OCI-LY7 (cell line): ENCODE results near the gene COP1. TPM values are rescaled to one million over a fixed set of nuclear protein-coding genes. Genes with fewer than 3 reads are reported as not detected.

Experiments
- BruUV-seq: library from RNA; stranded (reverse); fragments of 400-500 nt; replicated peaks from 2 replicates; lab custom pipeline; 2021; lab: Mats Ljungman, UMichigan
- CTCF ChIA-PET: fragments of 300-600 bp; sonication (Branson Sonifier 250); formaldehyde crosslinking; loops from one replicate; lab custom pipeline; 2022; ENCODE audit warnings: antibody characterized with exemption; ENCODE audit not compliant: unreplicated experiment; lab: Charles Lee
- POLR2A ChIA-PET: fragments of 300-600 bp; sonication (Branson Sonifier 250); formaldehyde crosslinking; loops from one replicate; lab custom pipeline; 2022; ENCODE audit warnings: antibody characterized with exemption; lab: Charles Lee
- DNase-seq: peaks from one replicate; pipeline ENCODE4 v3.0.0-alpha.2; 2015; ENCODE audit warnings: low spot score
- H2AFZ ChIP-seq: fragments of 200-600 bp; sonication (generic), shearing (Covaris generic); 2 replicates; pipeline ENCODE4 v1.6.1; 2014; ENCODE audit warnings: mild to moderate bottlenecking, antibody characterized with exemption, low read length, moderate library complexity
- H3K27ac ChIP-seq: fragments of 200-600 bp; sonication (generic); 2 replicates; pipeline ENCODE4 v1.5.1; 2014; ENCODE audit warnings: mixed run types, low read depth, mild to moderate bottlenecking, moderate library complexity, low read length, inconsistent platforms; ENCODE audit not compliant: poor library complexity, severe bottlenecking
- H3K36me3 ChIP-seq: fragments of 200-600 bp; sonication (generic); 2 replicates; pipeline ENCODE4 v1.6.1; 2014; ENCODE audit warnings: mild to moderate bottlenecking, antibody characterized with exemption, low read length, moderate library complexity, mixed read lengths; ENCODE audit not compliant: insufficient read depth
- H3K4me1 ChIP-seq: fragments of 200-600 bp; sonication (generic); 2 replicates; pipeline ENCODE4 v1.5.1; 2014; ENCODE audit warnings: mild to moderate bottlenecking, low read length; ENCODE audit not compliant: insufficient read depth, poor library complexity, severe bottlenecking
- H3K4me2 ChIP-seq: fragments of 200-600 bp; sonication (generic); 2 replicates; pipeline ENCODE4 v1.6.1; 2014; ENCODE audit warnings: mild to moderate bottlenecking, low read length
- H3K4me3 ChIP-seq: fragments of 200-600 bp; sonication (generic); 2 replicates; pipeline ENCODE4 v1.5.1; 2014; ENCODE audit warnings: mild to moderate bottlenecking, low read depth, low read length; ENCODE audit not compliant: poor library complexity, severe bottlenecking
- H3K79me2 ChIP-seq: fragments of 200-600 bp; sonication (generic); 2 replicates; pipeline ENCODE4 v1.6.1; 2016; ENCODE audit warnings: low read depth, mild to moderate bottlenecking, low read length, moderate library complexity, mixed read lengths; ENCODE audit not compliant: insufficient read depth
- H3K9me2 ChIP-seq: fragments of 200-600 bp; sonication (generic); 2 replicates; pipeline ENCODE4 v1.6.1; 2016; ENCODE audit warnings: mild to moderate bottlenecking, low read length, mixed read lengths; ENCODE audit not compliant: insufficient read depth
- H3K9me3 ChIP-seq: fragments of 200-600 bp; sonication (generic); 2 replicates; pipeline ENCODE4 v1.6.1; 2014; ENCODE audit warnings: mild to moderate bottlenecking, mixed run types, low read length, mixed read lengths
- H4K20me1 ChIP-seq: fragments of 200-600 bp; sonication (generic); 2 replicates; pipeline ENCODE4 v1.6.1; 2014; ENCODE audit warnings: mild to moderate bottlenecking, antibody characterized with exemption, low read length, moderate library complexity, mixed read lengths; ENCODE audit not compliant: insufficient read depth
- CTCF ChIP-seq: fragments of 200-600 bp; sonication (generic); conservative IDR thresholded peaks from 2 replicates; pipeline ENCODE4 v1.5.1; 2014; ENCODE audit warnings: mild to moderate bottlenecking, antibody characterized with exemption, low read length, moderate library complexity, mixed read lengths
- EZH2phosphoT487 ChIP-seq: fragments of 200-600 bp; sonication (generic); IDR thresholded peaks from 2 replicates; pipeline ENCODE4 v1.6.1; 2018; ENCODE audit warnings: low read depth, borderline replicate concordance, mild to moderate bottlenecking, mixed run types, antibody characterized with exemption, low read length, moderate library complexity, mixed read lengths
- intact Hi-C: fragments of 100-400 bp; cut with micrococcal nuclease; formaldehyde crosslinking; loops from one replicate; pipeline ENCODE4 v1.10.0; 2022; ENCODE audit not compliant: unreplicated experiment
- total RNA-seq, 2 experiments: library from RNA; depleted of rRNA in 1 of 2; stranded (reverse); fragments of >200 nt in 1 of 2; shearing (Covaris generic) in 1 of 2; gene quantifications; 2 replicates each; pipeline ENCODE4 v1.2.3, GENCODE V29; 2014 to 2022

The COP1 gene
- total RNA-seq, 2 experiments from 2014 or later: 75.2 to 76.9 TPM

GRCh38 chr1:175935166-175935565, 271.9 kb downstream of the COP1 start:
- intact Hi-C loops: no loop called here
- ChIA-PET POLR2A (interaction anchor here (0.7 to 1.6 kb wide), 2 partner anchors 18 to 162 kb away, joined by 3 to 4 read pairs; no protein-coding TSS in a partner anchor), CTCF (no interaction called here)
- Histone ChIP-seq H3K4me2 (no peak overlapping the region), H3K9me3 (no peaks in the 10 kb centered on the region), H3K4me3 (no peak overlapping the region), H3K4me1 (no peaks in the 10 kb centered on the region), H3K27ac (no peak overlapping the region), H3K79me2 (no peaks in the 10 kb centered on the region), H2AFZ (no peak overlapping the region), H4K20me1 (no peaks in the 10 kb centered on the region), H3K36me3 (peaks cover 8% of the 10 kb centered on the region), H3K9me2 (no peaks in the 10 kb centered on the region)
- TF ChIP-seq CTCF: no peak
- no peak for TF ChIP-seq EZH2phosphoT487
- no TSS peak for BruUV-seq
- DNase-seq: no peak

GRCh38 chr1:175933801-175934200, 273.3 kb downstream of the COP1 start:
- ChIA-PET CTCF (no interaction called here), POLR2A (interaction anchor here (1.1 kb wide), 1 partner anchor 22 kb away, joined by 3 read pairs; no protein-coding TSS in a partner anchor)
- intact Hi-C loops: no loop called here
- Histone ChIP-seq H3K9me2 (no peaks in the 10 kb centered on the region), H4K20me1 (no peaks in the 10 kb centered on the region), H3K9me3 (no peaks in the 10 kb centered on the region), H3K4me2 (no peak overlapping the region), H2AFZ (no peak overlapping the region), H3K79me2 (no peaks in the 10 kb centered on the region), H3K4me1 (no peaks in the 10 kb centered on the region), H3K36me3 (no peaks in the 10 kb centered on the region), H3K4me3 (no peak overlapping the region), H3K27ac (no peak overlapping the region)
- BruUV-seq: TSS peak; percentile 15
- DNase-seq: no peak
- no peak for TF ChIP-seq EZH2phosphoT487
- no peak for TF ChIP-seq CTCF

GRCh38 chr1:175927944-175928343, 279.1 kb downstream of the COP1 start:
- H3K9me3 ChIP-seq: no peaks in the 10 kb centered on the region
- no peak overlapping the region for H2AFZ ChIP-seq
- H3K36me3 ChIP-seq: peaks cover 6% of the 10 kb centered on the region; the same call in 1 of the 2 replicates
- no peak for TF ChIP-seq EZH2phosphoT487
- TF ChIP-seq CTCF: no peak
- POLR2A ChIA-PET: interaction anchor here (0.9 to 1.0 kb wide), 2 partner anchors 16 to 337 kb away, joined by 3 to 4 read pairs; no protein-coding TSS in a partner anchor
- intact Hi-C loops: no loop called here
- no peak overlapping the region for H3K4me3 ChIP-seq
- no peaks in the 10 kb centered on the region for H3K9me2 ChIP-seq
- DNase-seq: no peak
- H3K27ac ChIP-seq: no peak overlapping the region
- BruUV-seq: no TSS peak
- no peaks in the 10 kb centered on the region for H4K20me1 ChIP-seq
- CTCF ChIA-PET: no interaction called here
- H3K4me1 ChIP-seq: no peaks in the 10 kb centered on the region
- H3K79me2 ChIP-seq: no peaks in the 10 kb centered on the region
- H3K4me2 ChIP-seq: no peak overlapping the region
